ENCODE results near the gene STX5.

DNA sequence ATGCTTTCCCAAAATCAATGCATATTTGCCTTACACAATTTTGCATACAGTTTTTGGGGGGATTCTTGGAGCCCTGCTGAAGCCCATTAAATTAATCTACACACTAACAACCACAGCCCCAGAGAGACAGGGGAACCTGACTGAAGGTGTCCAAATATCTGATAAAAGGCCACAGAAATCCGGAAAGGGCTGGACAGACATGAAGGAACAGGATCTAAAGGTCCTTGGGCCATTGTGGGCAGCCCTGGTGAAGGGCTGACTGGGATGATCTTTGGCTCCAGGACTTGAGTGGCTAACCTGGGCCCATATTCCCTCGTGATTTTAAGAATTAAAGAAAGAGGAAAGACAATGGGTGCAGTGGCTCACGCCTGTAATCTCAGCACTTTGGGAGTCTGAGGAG lies 14.3 kb upstream of the STX5 start:
- TF ChIP-seq ZFP36 (IDR thresholded peaks at IDR 0.05; ENCODE audit: low read depth, low read length, partially characterized antibody) (no peak), GABPB1 (CRISPR knock-in tag; IDR thresholded peaks at IDR 0.05) (no peak), CTCF (IDR thresholded peaks at IDR 0.05 in 2 of 3, conservative IDR thresholded peaks at IDR 0.05 in 1 of 3; ENCODE audit: insufficient read depth in 2 of 3, low read depth in 1 of 3, low read length in 3 of 3) (no peak), ZNF408 (CRISPR knock-in tag; IDR thresholded peaks at IDR 0.05; ENCODE audit: low read depth) (no peak), CHD4 (IDR thresholded peaks at IDR 0.05; ENCODE audit: insufficient read depth, insufficient replicate concordance, low read depth, low read length, poor library complexity, severe bottlenecking) (no peak), POLR2A (conservative IDR thresholded peaks at IDR 0.05) (no peak), CHD2 (IDR thresholded peaks at IDR 0.05; ENCODE audit: low read depth, low read length) (no peak), REST (IDR thresholded peaks at IDR 0.05; ENCODE audit: borderline replicate concordance) (no peak), REST (CRISPR knock-in tag; IDR thresholded peaks at IDR 0.05; ENCODE audit: low read depth) (no peak), E2F8 (IDR thresholded peaks at IDR 0.05; ENCODE audit: low read depth, partially characterized antibody) (no peak), POLR2G (IDR thresholded peaks at IDR 0.05; ENCODE audit: low read depth, low read length) (no peak), MTF1 (CRISPR knock-in tag; IDR thresholded peaks at IDR 0.05; ENCODE audit: borderline replicate concordance) (no peak), ZNF384 (IDR thresholded peaks at IDR 0.05; ENCODE audit: low read depth, low read length) (no peak)
- TF ChIP-seq, protein P1, sequence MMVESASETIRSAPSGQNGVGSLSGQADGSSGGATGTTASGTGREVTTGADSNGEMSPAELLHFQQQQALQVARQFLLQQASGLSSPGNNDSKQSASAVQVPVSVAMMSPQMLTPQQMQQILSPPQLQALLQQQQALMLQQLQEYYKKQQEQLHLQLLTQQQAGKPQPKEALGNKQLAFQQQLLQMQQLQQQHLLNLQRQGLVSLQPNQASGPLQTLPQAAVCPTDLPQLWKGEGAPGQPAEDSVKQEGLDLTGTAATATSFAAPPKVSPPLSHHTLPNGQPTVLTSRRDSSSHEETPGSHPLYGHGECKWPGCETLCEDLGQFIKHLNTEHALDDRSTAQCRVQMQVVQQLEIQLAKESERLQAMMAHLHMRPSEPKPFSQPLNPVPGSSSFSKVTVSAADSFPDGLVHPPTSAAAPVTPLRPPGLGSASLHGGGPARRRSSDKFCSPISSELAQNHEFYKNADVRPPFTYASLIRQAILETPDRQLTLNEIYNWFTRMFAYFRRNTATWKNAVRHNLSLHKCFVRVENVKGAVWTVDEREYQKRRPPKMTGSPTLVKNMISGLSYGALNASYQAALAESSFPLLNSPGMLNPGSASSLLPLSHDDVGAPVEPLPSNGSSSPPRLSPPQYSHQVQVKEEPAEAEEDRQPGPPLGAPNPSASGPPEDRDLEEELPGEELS (CRISPR knock-in tag; IDR thresholded peaks at IDR 0.05; ENCODE audit: borderline replicate concordance) = no peak
- TF ChIP-seq, protein P2, sequence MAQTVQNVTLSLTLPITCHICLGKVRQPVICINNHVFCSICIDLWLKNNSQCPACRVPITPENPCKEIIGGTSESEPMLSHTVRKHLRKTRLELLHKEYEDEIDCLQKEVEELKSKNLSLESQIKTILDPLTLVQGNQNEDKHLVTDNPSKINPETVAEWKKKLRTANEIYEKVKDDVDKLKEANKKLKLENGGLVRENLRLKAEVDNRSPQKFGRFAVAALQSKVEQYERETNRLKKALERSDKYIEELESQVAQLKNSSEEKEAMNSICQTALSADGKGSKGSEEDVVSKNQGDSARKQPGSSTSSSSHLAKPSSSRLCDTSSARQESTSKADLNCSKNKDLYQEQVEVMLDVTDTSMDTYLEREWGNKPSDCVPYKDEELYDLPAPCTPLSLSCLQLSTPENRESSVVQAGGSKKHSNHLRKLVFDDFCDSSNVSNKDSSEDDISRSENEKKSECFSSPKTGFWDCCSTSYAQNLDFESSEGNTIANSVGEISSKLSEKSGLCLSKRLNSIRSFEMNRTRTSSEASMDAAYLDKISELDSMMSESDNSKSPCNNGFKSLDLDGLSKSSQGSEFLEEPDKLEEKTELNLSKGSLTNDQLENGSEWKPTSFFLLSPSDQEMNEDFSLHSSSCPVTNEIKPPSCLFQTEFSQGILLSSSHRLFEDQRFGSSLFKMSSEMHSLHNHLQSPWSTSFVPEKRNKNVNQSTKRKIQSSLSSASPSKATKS (CRISPR knock-in tag; IDR thresholded peaks at IDR 0.05) = no peak

All from K562 (cell line).